CD4-positive, alpha-beta T cell (primary cell): Measurements from ENCODE around the gene LCE2B. TPM values are rescaled to one million over a fixed set of nuclear protein-coding genes. Genes with fewer than 3 reads are reported as not detected.

Experiments
- ATAC-seq: fragments of 200-7000 bp; cut with Tn5 transposase; one replicate; pipeline ENCODE4 v1.10.0; 2022; ENCODE audit warnings: mild to moderate bottlenecking; ENCODE audit not compliant: poor library complexity
- CTCF ChIA-PET: fragments of 350-600 bp; sonication (Branson Sonifier 250); formaldehyde crosslinking; loops from one replicate; lab custom pipeline; 2021; ENCODE audit warnings: antibody characterized with exemption, inconsistent platforms; lab: Charles Lee
- POLR2A ChIA-PET: fragments of 350-600 bp; sonication (Branson Sonifier 250); formaldehyde crosslinking; loops from one replicate; lab custom pipeline; 2021; ENCODE audit warnings: antibody characterized with exemption, inconsistent platforms; lab: Charles Lee
- DNase-seq, 14 experiments: peaks; one replicate each; pipeline ENCODE4 v3.0.0-alpha.2; 2013 to 2020; ENCODE audit warnings: mixed read lengths in 2 of 14
- H3K27ac ChIP-seq, 2 donors: one replicate each; pipeline versions ENCODE4 v1.5.1 to v1.7.0; 2013; ENCODE audit warnings: low read length in 2 of 2, low read depth in 1 of 2, mild to moderate bottlenecking in 1 of 2
- H3K27me3 ChIP-seq, 2 experiments: 1 replicate in 1 of 2; 2 replicates in 1 of 2; pipeline versions ENCODE4 v1.6.1 to v1.7.0; 2013; ENCODE audit warnings: low read length in 2 of 2, control low read depth in 1 of 2, mild to moderate bottlenecking in 1 of 2, moderate library complexity in 1 of 2; ENCODE audit not compliant: insufficient read depth in 2 of 2, control insufficient read depth in 1 of 2
- H3K36me3 ChIP-seq: one replicate; pipeline ENCODE4 v1.6.1; 2013; ENCODE audit warnings: low read length, control low read depth; ENCODE audit not compliant: insufficient read depth
- H3K4me1 ChIP-seq: one replicate; pipeline ENCODE4 v1.6.1; 2013; ENCODE audit warnings: low read length, control low read depth; ENCODE audit not compliant: insufficient read depth
- H3K4me3 ChIP-seq: one replicate; pipeline ENCODE4 v1.5.1; 2013; ENCODE audit warnings: mild to moderate bottlenecking, low read length, moderate library complexity
- H3K9me3 ChIP-seq, 2 experiments: 1 replicate in 1 of 2; 2 replicates in 1 of 2; pipeline versions ENCODE4 v1.6.1 to v1.7.0; 2013; ENCODE audit warnings: low read length in 2 of 2, mild to moderate bottlenecking in 2 of 2, control low read depth in 1 of 2, moderate library complexity in 1 of 2; ENCODE audit not compliant: control insufficient read depth in 1 of 2, insufficient read depth in 1 of 2
- H3K27ac Mint-ChIP-seq: one replicate; pipeline ENCODE4 v1.8.0; 2020; ENCODE audit warnings: mixed read lengths
- H3K27me3 Mint-ChIP-seq: one replicate; pipeline ENCODE4 v1.8.0; 2021; ENCODE audit warnings: mixed read lengths
- H3K36me3 Mint-ChIP-seq: one replicate; pipeline ENCODE4 v1.8.0; 2021; ENCODE audit warnings: low read depth, mixed read lengths
- H3K4me1 Mint-ChIP-seq: one replicate; pipeline ENCODE4 v1.8.0; 2021; ENCODE audit warnings: low read depth, mixed read lengths
- H3K4me3 Mint-ChIP-seq: one replicate; pipeline ENCODE4 v1.8.0; 2020; ENCODE audit warnings: mild to moderate bottlenecking, mixed read lengths
- H3K9me3 Mint-ChIP-seq: one replicate; pipeline ENCODE4 v1.8.0; 2020; ENCODE audit warnings: mixed read lengths
- CTCF ChIP-seq: fragments of 200-600 bp; IDR thresholded peaks from one replicate; pipeline ENCODE4 v1.8.0; 2022; ENCODE audit warnings: antibody characterized with exemption, mild to moderate bottlenecking
- intact Hi-C, 2 experiments: fragments of 100-400 bp; cut with DNase I in 1 of 2; cut with micrococcal nuclease in 1 of 2; formaldehyde crosslinking; loops; one replicate each; pipeline versions ENCODE4 v1.15.1 to v1.9.0; 2023 to 2025; cut with DNase I, micrococcal nuclease
- total RNA-seq, 174 experiments: library from RNA in 2 of 174; stranded (reverse) in 2 of 174; gene quantifications; one replicate each; pipeline ENCODE4 v1.2.3 and lab custom pipeline; 2021 to 2026

The LCE2B gene
- total RNA-seq, 2 experiments from 2014 or later: not detected

GRCh38 chr1:152646656-152647055 lies 39.3 kb upstream of the LCE2B start:
- Histone ChIP-seq H3K36me3 (no peaks in the 10 kb centered on the region), H3K9me3 (no peaks in the 10 kb centered on the region), H3K27me3 (peaks cover 9 to 20% of the 10 kb centered on the region in 2 experiments), H3K4me3 (no peak overlapping the region), H3K4me1 (no peaks in the 10 kb centered on the region), H3K27ac (no peak overlapping the region)
- Mint-ChIP-seq H3K36me3 (no peaks in the 10 kb centered on the region), H3K27me3 (peaks cover 51% of the 10 kb centered on the region), H3K4me3 (no peak overlapping the region), H3K9me3 (no peaks in the 10 kb centered on the region), H3K4me1 (no peaks in the 10 kb centered on the region), H3K27ac (no peak overlapping the region)
- ATAC-seq (no peak), DNase-seq (no peak)
- CTCF ChIA-PET: no interaction called here
- intact Hi-C loops: no loop called here
- POLR2A ChIA-PET: no interaction called here
- no peak for TF ChIP-seq CTCF

- Histone ChIP-seq H3K4me3 (no peak overlapping the region), H3K4me1 (no peaks in the 10 kb centered on the region), H3K36me3 (no peaks in the 10 kb centered on the region), H3K27ac (no peak overlapping the region), H3K27me3 (peaks cover 7 to 11% of the 10 kb centered on the region in 2 experiments), H3K9me3 (no peaks in the 10 kb centered on the region)
- Mint-ChIP-seq H3K9me3 (no peaks in the 10 kb centered on the region), H3K27me3 (peaks cover 28% of the 10 kb centered on the region), H3K4me3 (no peak overlapping the region), H3K27ac (no peak overlapping the region), H3K36me3 (no peaks in the 10 kb centered on the region), H3K4me1 (no peaks in the 10 kb centered on the region)
- POLR2A ChIA-PET: no interaction called here
- TF ChIP-seq CTCF: peak; percentile 52
- DNase-seq (peak in 10 of 14 experiments; percentile 6 to 63 (median 22)), ATAC-seq (no peak)
- intact Hi-C loops: loop anchor here (5.0 kb wide), 1 partner anchor 623 kb away; no protein-coding TSS in a partner anchor
- CTCF ChIA-PET: no interaction called here
These were observed 31.8 kb upstream of the LCE2B start for GRCh38 chr1:152654110-152654509.

GRCh38 chr1:152656459-152656858 lies 29.5 kb upstream of the LCE2B start:
- no peak for ATAC-seq
- Histone ChIP-seq H3K27ac (no peak overlapping the region), H3K4me1 (no peaks in the 10 kb centered on the region), H3K27me3 (peaks cover 0 to 11% of the 10 kb centered on the region in 2 experiments), H3K36me3 (no peaks in the 10 kb centered on the region), H3K4me3 (no peak overlapping the region), H3K9me3 (no peaks in the 10 kb centered on the region)
- CTCF ChIA-PET: no interaction called here
- no peak overlapping the region for H3K27ac Mint-ChIP-seq
- H3K4me1 Mint-ChIP-seq: no peaks in the 10 kb centered on the region
- no peak overlapping the region for H3K4me3 Mint-ChIP-seq
- TF ChIP-seq CTCF: no peak
- DNase-seq: no peak
- H3K36me3 Mint-ChIP-seq: no peaks in the 10 kb centered on the region
- intact Hi-C loops: no loop called here
- H3K9me3 Mint-ChIP-seq: no peaks in the 10 kb centered on the region
- peaks cover 13% of the 10 kb centered on the region for H3K27me3 Mint-ChIP-seq
- POLR2A ChIA-PET: no interaction called here
